Stomach (tissue), 4 donors: ENCODE data around the gene STRIP2.

Source experiments
- CTCF ChIP-seq, 7 experiments: fragments of 450-650 bp in 4 of 7; fragments of 200-600 bp in 3 of 7; sonication (generic) in 3 of 7; IDR thresholded peaks; one replicate each; pipeline ENCODE4 v1.5.1; 2016 to 2019; ENCODE audit warnings: antibody characterized with exemption in 7 of 7, control low read depth in 2 of 7, mild to moderate bottlenecking in 1 of 7
- POLR2A ChIP-seq, 4 donors: fragments of 450-650 bp; IDR thresholded peaks; one replicate each; pipeline ENCODE4 v1.6.1; 2016; ENCODE audit warnings: antibody characterized with exemption in 4 of 4, control low read depth in 2 of 4, mild to moderate bottlenecking in 1 of 4, moderate library complexity in 1 of 4

GRCh38 chr7:129469930-129470329 is 35.7 kb downstream of the STRIP2 start:
- no peak for TF ChIP-seq CTCF (IDR thresholded peaks at IDR 0.05)
- no peak for TF ChIP-seq POLR2A (IDR thresholded peaks at IDR 0.05)
